DMS114 treated with DMSO at 0.1 percent for 48 hours (cell line): Measurements from ENCODE around the gene CACNA1F.

ENCODE experiments used
- DNase-seq: peaks from one replicate; lab custom pipeline; 2025; ENCODE audit not compliant: unreplicated experiment; lab: John Stamatoyannopoulos, UW

Gene CACNA1F

GRCh38 chrX:49230500-49231232 is 2.5 kb downstream of the CACNA1F start:
- no peak for DNase-seq

- DNase-seq: no peak
These were observed 5.0 kb downstream of the CACNA1F start for GRCh38 chrX:49228185-49228584.

DNA sequence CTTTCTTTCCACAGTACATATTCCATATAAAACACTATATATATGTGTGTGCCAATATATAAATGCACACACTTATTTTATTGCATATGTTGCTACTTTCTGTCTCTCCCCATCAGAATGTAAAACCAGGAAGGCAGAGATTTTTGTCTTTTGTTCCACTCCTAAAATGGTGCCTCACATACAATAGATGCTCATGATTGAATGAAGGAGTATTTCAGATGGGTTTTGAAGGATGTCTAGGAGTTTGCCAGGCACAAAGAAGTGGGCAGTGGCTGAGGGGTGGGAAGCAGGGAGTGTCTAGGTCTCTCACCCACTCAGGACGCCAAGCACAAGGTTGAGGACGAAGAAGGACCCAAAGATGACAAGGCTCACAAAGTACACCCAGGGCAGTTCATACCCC is 5.4 kb downstream of the CACNA1F start:
- DNase-seq: no peak

DNA sequence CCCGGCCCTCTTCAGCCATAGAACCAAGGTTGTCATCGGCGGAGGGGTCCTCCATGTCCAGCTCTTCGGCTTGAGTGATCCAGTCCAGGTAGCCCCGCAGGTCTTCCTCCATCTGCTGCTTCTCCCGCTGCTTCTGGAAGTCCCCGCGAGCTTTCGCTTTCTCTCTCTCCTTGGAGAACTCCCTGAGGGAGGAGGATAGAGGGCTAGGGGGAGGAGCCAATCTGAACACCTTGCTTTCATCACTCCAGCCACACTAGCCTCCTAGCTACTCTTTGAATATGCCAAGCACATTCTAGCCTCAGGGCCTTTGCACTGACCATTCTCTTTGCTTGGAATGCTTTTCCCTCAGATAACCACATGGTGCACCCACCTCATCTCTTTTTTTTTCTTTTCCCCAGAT is 6.2 kb downstream of the CACNA1F start:
- DNase-seq: no peak

- no peak for DNase-seq
These were observed 7.3 kb downstream of the CACNA1F start for GRCh38 chrX:49225858-49226257.

- no peak for DNase-seq
These were observed 11.3 kb downstream of the CACNA1F start for GRCh38 chrX:49221868-49222267.

- no peak for DNase-seq
These were observed 13.0 kb downstream of the CACNA1F start for GRCh38 chrX:49220100-49220499.

- DNase-seq: no peak
These were observed 18.1 kb downstream of the CACNA1F start for GRCh38 chrX:49214996-49215526.

GRCh38 chrX:49214416-49214815 is 18.7 kb downstream of the CACNA1F start:
- no peak for DNase-seq

GRCh38 chrX:49212861-49213260 is 20.3 kb downstream of the CACNA1F start:
- no peak for DNase-seq

- no peak for DNase-seq
These were observed 20.9 kb downstream of the CACNA1F start for GRCh38 chrX:49212209-49212608.

DNA sequence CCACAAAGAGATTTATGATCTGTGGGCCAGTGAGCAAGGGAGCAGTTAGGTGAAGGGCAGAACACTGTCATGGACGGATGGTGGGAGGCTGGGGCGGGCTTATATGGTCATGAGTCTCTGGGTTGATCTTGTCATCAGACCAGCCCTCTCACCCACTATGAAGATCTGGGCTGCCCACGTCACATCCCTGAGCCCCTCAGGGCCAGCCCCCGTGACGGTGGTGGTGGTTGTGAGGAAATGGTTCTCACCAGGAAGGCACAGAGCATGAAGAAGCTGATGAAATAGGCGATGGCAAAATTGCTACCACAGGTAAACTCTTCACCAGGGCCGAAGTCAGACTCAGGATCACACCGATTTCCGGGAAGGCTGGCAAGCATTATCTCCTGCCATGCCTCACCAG is 22.1 kb downstream of the CACNA1F start:
- DNase-seq: no peak

DNA sequence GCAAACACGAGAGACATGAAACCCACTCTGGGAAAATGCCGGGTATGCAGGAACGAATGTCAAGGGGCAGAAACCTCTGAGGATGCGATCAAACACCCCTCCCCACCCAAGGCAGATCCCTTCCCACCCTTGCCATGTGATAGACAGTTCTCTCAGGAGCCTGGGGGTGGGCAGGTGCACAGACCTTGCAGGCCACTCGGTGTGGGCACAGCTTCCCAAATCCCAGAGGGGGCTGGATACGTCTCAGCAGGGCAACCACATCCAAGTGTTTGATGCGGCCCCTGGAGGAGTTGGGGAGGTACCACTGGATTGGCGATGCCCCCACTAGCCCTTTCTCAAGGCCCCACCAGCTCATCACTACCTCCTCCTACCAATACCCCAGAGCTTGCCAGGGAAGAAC is 22.7 kb downstream of the CACNA1F start:
- DNase-seq: no peak

GRCh38 chrX:49209434-49210251 is 23.5 kb downstream of the CACNA1F start:
- DNase-seq: no peak

DNA sequence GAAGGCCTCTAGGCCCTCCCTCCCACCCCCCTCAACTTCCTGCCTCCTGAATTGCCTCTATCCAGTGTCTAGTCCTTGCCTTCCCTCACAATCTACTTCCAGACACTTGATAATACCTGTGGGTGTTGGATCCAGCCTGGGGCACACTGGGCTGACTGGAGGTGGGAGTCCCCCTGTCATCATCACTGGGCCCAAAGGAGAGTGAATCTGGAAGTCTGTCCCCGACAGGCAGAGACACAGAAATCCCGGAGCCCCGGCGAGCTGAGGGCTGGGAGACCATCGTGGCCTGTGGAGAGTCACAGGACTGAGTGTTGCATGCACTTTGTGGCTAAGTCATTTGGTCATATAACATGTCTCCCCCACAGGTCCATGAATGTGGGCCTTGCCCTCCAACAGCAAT is 24.7 kb downstream of the CACNA1F start:
- DNase-seq: no peak

- DNase-seq: no peak
These were observed 26.6 kb downstream of the CACNA1F start for GRCh38 chrX:49206543-49206942.

DNA sequence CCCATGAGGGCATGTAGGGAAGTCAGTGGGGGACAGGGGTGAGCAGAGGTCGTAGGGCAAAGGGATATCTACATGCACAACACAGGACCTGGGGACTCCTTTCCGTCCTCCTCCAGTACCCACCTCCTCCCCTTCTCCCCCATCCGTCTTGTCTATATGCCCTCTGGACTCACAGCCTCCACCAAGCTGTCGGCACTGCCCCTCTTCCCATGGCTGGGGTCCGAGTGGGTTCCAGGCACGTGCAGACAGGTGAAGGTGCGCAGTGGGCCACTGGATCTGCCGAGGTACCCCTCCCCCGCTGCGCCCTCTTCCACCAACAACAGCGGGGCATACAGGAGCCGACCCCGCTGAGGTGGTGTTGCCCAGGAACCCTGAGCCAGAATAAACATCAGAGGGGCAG is 27.7 kb downstream of the CACNA1F start:
- no peak for DNase-seq

DNA sequence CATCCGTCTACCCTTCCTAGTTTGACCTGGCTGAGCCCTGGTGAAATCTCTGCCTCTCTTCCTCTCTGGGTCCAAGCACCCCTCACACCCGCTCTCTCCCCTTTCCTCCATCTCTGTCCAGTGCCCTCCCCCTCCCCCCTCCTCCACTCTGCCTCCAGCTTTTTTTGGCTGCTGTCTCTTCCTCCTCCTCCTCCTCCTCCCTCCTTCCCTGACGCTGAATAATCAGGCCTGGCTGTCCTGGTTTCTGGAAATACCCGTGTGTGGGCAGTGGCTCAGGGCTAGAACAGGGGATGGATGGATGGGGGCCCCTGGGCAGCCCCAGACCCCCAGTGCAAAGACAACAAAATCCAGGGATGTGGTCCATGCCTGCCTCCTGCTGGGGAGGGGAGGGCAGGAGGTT is 28.4 kb downstream of the CACNA1F start:
- no peak for DNase-seq

DNA sequence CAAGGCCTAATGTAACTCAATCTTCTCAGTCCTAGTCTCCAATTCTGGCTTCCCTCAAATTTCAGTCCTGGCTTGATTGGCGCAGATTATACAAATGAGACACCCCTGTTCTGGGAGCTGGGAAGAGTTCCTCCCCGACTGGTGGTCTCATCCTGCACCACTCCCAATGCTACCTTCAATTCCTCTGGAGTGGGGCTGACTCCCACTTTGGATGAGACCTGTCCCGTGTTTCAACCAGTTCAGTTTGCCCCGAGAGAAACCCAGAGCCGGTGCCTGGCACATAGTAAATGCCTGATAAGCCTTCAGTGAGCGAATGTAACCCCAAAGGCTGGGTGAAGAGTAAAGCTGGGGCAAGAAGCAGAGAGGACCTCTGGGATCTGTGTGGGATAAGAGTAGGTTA is 29.1 kb downstream of the CACNA1F start:
- DNase-seq: no peak

GRCh38 chrX:49203536-49203935 is 29.6 kb downstream of the CACNA1F start:
- no peak for DNase-seq

DNA sequence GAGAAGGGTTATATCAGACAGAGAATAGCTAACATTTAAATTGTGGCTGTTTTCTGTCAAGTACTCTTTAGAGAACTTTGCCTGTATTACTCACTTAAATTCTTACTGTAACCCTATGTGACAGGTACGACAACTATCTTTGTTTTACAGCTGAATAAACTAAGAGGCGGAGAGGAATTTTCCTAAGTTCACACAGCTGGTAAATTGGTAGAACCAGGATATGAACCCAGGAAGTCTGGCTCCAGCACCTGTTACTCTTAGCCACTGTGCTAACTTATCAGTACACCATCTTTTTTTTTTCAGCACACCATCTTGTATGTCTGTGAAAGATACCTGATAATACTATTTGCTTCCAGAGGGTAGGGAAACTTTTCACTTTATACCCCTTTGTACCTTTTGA is 31.1 kb downstream of the CACNA1F start:
- DNase-seq: no peak
